MCF 10A (cell line): ENCODE results near the gene AVPR2. TPM values are rescaled to one million over a fixed set of nuclear protein-coding genes. Genes with fewer than 3 reads are reported as not detected.

Source experiments
- BruUV-seq: library from RNA; stranded (reverse); fragments of 400-500 nt; replicated peaks from 2 replicates; lab custom pipeline; 2021; lab: Mats Ljungman, UMichigan
- CTCF ChIA-PET: fragments of 300-600 bp; sonication (Branson Sonifier 250); formaldehyde crosslinking; extraction: SDS; loops from one replicate; lab custom pipeline; 2021; ENCODE audit warnings: antibody characterized with exemption, inconsistent platforms; lab: Yijun Ruan, JAX
- POLR2A ChIA-PET: fragments of 300-600, 350-650 bp; sonication (Branson Sonifier 250); formaldehyde crosslinking; extraction: SDS; loops from one replicate; lab custom pipeline; 2020; ENCODE audit warnings: antibody characterized with exemption, inconsistent platforms; lab: Yijun Ruan, JAX
- DNase-seq: peaks from one replicate; pipeline ENCODE4 v3.0.0-alpha.2; 2018; ENCODE audit not compliant: unreplicated experiment
- H3K27ac Mint-ChIP-seq: one replicate; pipeline ENCODE4 v1.8.0; 2022; ENCODE audit warnings: mild to moderate bottlenecking, low read depth, mixed read lengths; ENCODE audit not compliant: unreplicated experiment
- H3K27me3 Mint-ChIP-seq: one replicate; pipeline ENCODE4 v1.8.0; 2022; ENCODE audit warnings: mixed read lengths; ENCODE audit not compliant: insufficient read depth, unreplicated experiment
- H3K36me3 Mint-ChIP-seq: one replicate; pipeline ENCODE4 v1.8.0; 2022; ENCODE audit warnings: mild to moderate bottlenecking, moderate library complexity, mixed read lengths; ENCODE audit not compliant: insufficient read depth, unreplicated experiment
- H3K4me1 Mint-ChIP-seq: one replicate; pipeline ENCODE4 v1.8.0; 2022; ENCODE audit warnings: mixed read lengths; ENCODE audit not compliant: insufficient read depth, unreplicated experiment
- H3K4me3 Mint-ChIP-seq: one replicate; pipeline ENCODE4 v1.8.0; 2022; ENCODE audit warnings: mild to moderate bottlenecking, moderate library complexity, mixed read lengths; ENCODE audit not compliant: unreplicated experiment
- H3K9me3 Mint-ChIP-seq: one replicate; pipeline ENCODE4 v1.8.0; 2022; ENCODE audit warnings: mixed read lengths; ENCODE audit not compliant: unreplicated experiment
- CTCF ChIP-seq: fragments of 200-600 bp; IDR thresholded peaks from one replicate; pipeline ENCODE4 v1.8.0; 2022; ENCODE audit warnings: antibody characterized with exemption, mild to moderate bottlenecking; ENCODE audit not compliant: unreplicated experiment
- intact Hi-C: fragments of 100-400 bp; cut with micrococcal nuclease; formaldehyde crosslinking; loops from 2 replicates; pipeline ENCODE4 v1.14.1; 2022
- total RNA-seq: library from RNA; stranded (reverse); gene quantifications from 2 replicates; pipeline ENCODE4 v1.2.3, GENCODE V29; 2022

AVPR2 gene
- total RNA-seq, 1 experiment from 2014 or later = not detected

GRCh38 chrX:153870288-153870690 lies 34.2 kb upstream of the AVPR2 start:
- H3K27ac Mint-ChIP-seq = no peak overlapping the region
- H3K4me1 Mint-ChIP-seq = no peaks in the 10 kb centered on the region
- BruUV-seq = no TSS peak
- TF ChIP-seq CTCF = no peak
- POLR2A ChIA-PET = no interaction called here
- CTCF ChIA-PET = no interaction called here
- H3K36me3 Mint-ChIP-seq = no peaks in the 10 kb centered on the region
- H3K27me3 Mint-ChIP-seq = peaks cover 25% of the 10 kb centered on the region
- H3K4me3 Mint-ChIP-seq = no peak overlapping the region
- no peak for DNase-seq
- intact Hi-C loops = no loop called here
- H3K9me3 Mint-ChIP-seq = no peaks in the 10 kb centered on the region

GRCh38 chrX:153870791-153871360 lies 33.6 kb upstream of the AVPR2 start:
- peaks cover 25% of the 10 kb centered on the region for H3K27me3 Mint-ChIP-seq
- no peak for DNase-seq
- H3K36me3 Mint-ChIP-seq = no peaks in the 10 kb centered on the region
- no peak overlapping the region for H3K4me3 Mint-ChIP-seq
- ChIA-PET POLR2A (no interaction called here), CTCF (interaction anchor here (0.7 to 1.0 kb wide), 2 partner anchors 76 to 162 kb away, joined by 3 read pairs; no protein-coding TSS in a partner anchor)
- H3K4me1 Mint-ChIP-seq = no peaks in the 10 kb centered on the region
- intact Hi-C loops = no loop called here
- peak; percentile 6 for TF ChIP-seq CTCF
- no peaks in the 10 kb centered on the region for H3K9me3 Mint-ChIP-seq
- no peak overlapping the region for H3K27ac Mint-ChIP-seq
- no TSS peak for BruUV-seq

- H3K36me3 Mint-ChIP-seq = no peaks in the 10 kb centered on the region
- BruUV-seq = no TSS peak
- H3K4me1 Mint-ChIP-seq = no peaks in the 10 kb centered on the region
- H3K27me3 Mint-ChIP-seq = peaks cover 25% of the 10 kb centered on the region
- H3K9me3 Mint-ChIP-seq = no peaks in the 10 kb centered on the region
- no peak for TF ChIP-seq CTCF
- ChIA-PET POLR2A (no interaction called here), CTCF (interaction anchor here (0.7 to 1.0 kb wide), 2 partner anchors 76 to 162 kb away, joined by 3 read pairs; no protein-coding TSS in a partner anchor)
- intact Hi-C loops = no loop called here
- no peak overlapping the region for H3K27ac Mint-ChIP-seq
- no peak overlapping the region for H3K4me3 Mint-ChIP-seq
- DNase-seq = no peak
Measured at GRCh38 chrX:153871451-153871850, 33.0 kb upstream of the AVPR2 start.

- intact Hi-C loops = no loop called here
Measured at GRCh38 chrX:153871946-153872878, 32.3 kb upstream of the AVPR2 start.

More at GRCh38 chrX:153871946-153872878, 32.3 kb upstream of the AVPR2 start:
- BruUV-seq = no TSS peak
- POLR2A ChIA-PET = no interaction called here
- TF ChIP-seq CTCF = no peak
- Mint-ChIP-seq H3K4me3 (no peak overlapping the region), H3K27me3 (peaks cover 25% of the 10 kb centered on the region), H3K36me3 (no peaks in the 10 kb centered on the region), H3K4me1 (no peaks in the 10 kb centered on the region), H3K27ac (no peak overlapping the region), H3K9me3 (no peaks in the 10 kb centered on the region)
- DNase-seq = no peak
- CTCF ChIA-PET = interaction anchor here (1.0 kb wide), 1 partner anchor 75 kb away, joined by 3 read pairs; no protein-coding TSS in a partner anchor
